Inferior parietal cortex (tissue), 1 donor: ENCODE measurements around the gene COPZ1.
"Not testable (repeated sequence)": the region's sequence is repeated elsewhere in the genome, so short reads cannot be mapped to it uniquely, and the experiment has no call there.

Experiments
- DNase-seq: peaks from one replicate; pipeline ENCODE4 v3.0.0-alpha.2; 2016; ENCODE audit errors: extremely low spot score

The COPZ1 gene, protein sequence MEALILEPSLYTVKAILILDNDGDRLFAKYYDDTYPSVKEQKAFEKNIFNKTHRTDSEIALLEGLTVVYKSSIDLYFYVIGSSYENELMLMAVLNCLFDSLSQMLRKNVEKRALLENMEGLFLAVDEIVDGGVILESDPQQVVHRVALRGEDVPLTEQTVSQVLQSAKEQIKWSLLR

DNA sequence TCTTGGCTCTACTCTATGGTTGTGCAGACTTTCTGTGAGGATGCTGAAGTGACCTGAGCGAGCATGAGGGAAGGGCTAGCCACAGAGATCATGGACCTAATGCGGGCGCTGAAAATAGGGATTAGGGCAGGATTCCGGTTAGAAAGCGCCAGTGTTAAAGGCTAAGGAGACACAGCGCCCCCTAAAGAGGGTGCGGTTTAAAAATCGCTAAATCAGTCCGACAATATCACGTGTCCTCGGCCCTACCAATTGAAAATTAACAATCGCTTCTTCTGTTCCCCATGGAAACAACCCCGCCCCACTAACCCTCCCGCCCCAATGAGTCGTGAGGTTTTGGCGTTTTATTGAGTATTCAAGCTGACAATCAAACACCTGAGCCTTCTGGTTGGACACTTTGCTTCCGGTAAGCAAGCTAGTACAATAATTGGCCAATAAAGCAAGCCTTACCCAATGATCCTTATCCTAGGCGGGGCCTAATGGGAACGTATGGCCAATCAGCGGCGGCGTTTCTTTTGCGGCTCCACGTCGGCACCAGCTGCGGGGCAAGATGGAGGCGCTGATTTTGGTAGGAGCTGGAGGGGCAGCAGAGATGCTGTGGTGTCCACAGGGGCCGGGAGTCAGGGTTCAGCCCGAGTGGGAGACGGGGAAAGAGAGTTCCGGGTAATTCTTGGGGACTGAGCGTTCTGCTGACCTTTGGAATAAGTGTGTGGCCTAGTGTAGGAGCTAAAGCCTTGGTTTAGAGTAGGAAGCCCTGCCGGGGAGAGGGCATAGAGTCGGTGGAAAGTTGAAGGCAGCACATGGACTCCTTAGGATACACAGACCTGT, at the start of gene COPZ1:
Gene COPZ1 (plus strand): TSS at position 515 of the 825 bp plus-strand sequence. CDS start 33 bp downstream, at position 548.
- peak; percentile 100 for DNase-seq

DNA sequence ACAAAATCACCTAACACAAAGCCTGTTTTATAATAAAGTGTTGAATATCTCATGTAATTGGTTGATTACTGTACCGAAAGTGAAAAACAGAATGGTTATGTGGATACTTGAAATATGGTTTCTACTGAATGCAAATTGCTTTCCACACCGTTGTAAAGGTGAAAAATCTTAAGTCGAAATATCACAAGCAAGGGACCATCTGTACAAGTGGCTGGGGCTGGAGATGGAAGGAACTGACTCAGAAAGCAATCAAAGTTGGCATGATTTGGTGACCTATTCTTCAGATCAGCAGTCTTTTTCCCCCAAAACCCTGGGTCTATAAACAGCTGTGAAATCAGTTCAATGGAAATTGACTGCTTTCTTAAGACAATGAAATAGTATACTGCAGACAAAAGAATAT, 48.6 kb upstream of the COPZ1 start:
- DNase-seq: no peak

DNA sequence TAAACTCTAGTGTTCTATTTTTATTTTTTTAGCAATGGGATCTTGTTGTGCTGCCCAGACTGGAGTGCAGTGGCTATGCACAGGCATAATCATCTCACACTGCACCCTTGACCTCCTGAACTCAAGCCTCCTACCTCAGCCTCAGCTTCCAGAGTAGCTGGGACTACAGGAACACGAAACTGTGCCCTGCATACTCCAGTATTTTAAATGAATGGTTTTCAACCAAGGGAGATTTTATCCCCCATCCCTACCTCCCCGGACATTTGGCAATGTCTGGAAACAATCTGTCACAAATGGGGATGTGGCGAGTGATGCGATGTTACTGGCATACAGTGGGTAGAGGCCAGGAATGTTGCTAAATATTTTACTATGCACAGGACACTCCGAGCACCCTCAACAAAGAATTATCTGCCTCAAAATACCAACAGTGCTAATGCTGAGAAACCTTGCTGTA, 47.1 kb upstream of the COPZ1 start:
- DNase-seq: no peak

DNA sequence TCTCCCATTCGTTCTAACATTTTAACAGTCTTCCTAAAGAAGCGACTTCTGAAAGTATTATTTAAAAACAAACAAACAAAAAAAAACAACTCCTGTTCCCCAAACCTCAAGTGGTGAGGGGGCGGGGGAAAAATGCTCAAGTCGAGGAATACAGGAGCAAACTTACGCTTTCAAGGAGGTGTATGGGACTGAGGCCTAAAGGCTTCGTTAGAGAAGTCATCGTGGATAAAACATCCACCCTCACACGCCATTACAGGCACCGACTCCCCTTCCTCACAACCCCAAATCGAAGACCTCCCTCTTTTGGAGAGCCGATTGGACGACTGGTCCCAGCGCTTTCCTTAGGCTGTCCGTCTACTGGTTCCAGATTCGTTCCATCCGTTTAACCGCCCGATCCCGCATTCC, 45.7 kb upstream of the COPZ1 start:
- DNase-seq: no peak

DNA sequence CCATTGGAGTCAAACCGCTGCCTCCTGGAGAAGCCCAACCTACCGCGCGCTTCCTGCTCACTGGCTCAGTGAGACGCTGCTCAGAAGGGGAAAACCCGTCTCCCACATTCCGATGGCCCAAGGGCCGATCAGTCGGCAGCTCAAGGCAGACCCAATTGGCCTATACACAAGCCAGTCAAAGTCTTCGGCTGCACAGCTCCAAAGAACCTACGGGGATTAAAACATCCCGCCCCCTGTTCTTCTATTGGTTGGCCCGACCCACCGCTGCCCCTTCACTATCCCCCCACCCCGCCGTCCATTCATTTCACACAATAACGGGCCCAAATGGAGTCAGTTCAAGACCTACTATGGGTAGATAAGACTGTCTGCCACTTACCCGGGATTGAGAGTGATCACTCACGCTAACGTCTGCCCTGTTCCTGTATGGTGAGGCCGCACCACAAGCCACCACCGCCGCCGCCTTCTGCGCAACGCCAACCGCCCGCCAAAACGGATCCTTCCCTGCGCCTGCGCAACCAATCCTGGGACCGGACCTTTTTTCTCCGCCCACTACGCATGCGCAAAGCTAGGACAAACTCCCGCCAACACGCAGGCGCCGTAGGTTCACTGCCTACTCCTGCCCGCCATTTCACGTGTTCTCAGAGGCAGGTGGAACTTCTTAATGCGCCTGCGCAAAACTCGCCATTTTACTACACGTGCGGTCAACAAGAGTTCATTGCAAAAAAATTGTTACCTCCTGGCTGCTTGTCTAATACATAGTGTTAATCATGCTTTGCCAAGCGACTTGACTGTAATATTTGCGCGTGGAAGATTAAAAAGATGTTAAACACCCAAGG, 45.1 kb upstream of the COPZ1 start, which contains the start of gene CBX5:
Gene CBX5 (minus strand): TSS at position 491 of the 836 bp plus-strand sequence. CDS start 22,472 bp downstream, outside the sequence.
- peak; percentile 99 for DNase-seq

DNA sequence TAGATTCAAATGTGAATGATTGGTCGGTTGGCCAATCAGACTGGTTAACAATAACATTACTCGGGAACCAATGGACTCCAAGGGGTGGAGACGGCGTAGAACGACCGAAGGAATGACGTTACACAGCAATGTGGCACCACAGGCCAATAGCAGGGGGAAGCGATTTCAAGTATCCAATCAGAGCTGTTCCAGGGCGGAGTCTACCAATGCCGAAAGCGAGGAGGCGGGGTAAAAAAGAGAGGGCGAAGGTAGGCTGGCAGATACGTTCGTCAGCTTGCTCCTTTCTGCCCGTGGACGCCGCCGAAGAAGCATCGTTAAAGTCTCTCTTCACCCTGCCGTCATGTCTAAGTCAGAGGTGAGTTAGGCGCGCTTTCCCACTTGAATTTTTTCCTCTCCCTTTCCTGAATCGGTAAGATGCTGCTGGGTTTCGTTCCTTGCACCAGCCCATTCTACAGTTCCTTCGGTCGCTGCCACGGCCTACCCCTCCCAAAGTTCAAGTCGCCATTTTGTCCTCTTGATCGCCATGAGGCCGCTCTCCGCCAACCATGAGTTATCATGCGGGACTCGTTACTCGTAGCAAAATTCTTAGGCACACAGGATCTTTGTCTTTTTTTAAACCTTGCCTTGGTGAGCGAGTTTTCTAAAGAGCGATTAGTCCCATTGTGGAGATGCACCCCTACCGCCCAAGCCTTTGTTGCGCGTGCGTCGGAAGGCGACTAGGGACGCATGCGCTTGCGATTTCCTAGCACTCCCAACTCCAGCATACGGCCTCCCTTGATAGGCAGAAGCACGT, 44.3 kb upstream of the COPZ1 start, which contains the start of gene HNRNPA1:
Gene HNRNPA1 (plus strand): TSS at position 259 of the 793 bp plus-strand sequence. CDS start 82 bp downstream, at position 341.
- DNase-seq: peak; percentile 100

DNA sequence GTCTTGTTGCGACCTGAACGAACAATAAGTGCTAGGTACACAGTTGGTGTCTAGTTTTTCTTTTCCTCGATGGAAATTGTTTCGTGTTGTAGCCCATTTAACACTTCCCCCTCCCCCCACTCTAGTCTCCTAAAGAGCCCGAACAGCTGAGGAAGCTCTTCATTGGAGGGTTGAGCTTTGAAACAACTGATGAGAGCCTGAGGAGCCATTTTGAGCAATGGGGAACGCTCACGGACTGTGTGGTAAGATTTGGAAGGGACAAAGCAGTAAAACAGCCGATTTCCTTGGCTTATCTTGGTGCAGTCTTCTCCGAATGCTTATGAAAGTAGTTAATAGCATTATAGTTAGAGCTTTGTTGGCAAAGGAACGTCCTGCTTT, 43.7 kb upstream of the COPZ1 start:
- DNase-seq: not testable (repeated sequence)

DNA sequence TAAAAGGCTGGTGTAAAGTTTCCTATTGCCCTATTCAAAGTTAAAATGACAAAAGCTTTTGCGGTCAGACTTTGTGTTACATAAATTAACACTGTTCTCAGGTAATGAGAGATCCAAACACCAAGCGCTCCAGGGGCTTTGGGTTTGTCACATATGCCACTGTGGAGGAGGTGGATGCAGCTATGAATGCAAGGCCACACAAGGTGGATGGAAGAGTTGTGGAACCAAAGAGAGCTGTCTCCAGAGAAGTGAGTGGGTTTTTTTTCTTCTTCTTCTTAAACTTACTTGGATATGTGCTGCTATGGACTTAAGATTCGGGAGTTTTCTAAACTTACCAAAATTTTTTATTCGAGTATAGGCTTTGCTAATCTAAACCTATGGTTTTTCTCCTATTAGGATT, 43.2 kb upstream of the COPZ1 start:
- not testable (repeated sequence) for DNase-seq

DNA sequence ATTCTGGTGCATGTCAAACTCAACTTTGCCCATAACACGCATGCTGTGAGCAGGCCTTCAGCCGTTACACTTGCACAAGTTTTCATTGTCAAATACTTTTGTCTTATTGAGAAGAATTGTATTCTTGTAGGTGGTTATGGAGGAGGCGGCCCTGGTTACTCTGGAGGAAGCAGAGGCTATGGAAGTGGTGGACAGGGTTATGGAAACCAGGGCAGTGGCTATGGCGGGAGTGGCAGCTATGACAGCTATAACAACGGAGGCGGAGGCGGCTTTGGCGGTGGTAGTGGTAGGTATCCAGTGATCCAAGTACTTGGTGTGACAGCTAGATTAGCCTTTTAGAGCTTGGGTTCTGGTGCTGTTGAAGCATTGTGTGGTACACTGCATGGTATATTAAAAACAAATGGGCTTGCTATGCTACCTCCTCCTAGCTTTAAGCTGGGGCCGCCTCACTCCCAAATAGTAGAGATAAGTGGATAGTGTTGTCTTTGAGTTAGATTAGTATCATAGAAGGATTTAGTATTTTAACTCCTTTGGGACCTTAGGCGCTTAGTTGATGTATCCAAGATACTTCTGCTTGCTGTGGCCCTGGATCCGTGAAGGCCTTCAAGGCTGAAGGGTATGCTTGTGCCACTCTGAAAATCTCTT, 41.9 kb upstream of the COPZ1 start:
- no peak for DNase-seq

DNA sequence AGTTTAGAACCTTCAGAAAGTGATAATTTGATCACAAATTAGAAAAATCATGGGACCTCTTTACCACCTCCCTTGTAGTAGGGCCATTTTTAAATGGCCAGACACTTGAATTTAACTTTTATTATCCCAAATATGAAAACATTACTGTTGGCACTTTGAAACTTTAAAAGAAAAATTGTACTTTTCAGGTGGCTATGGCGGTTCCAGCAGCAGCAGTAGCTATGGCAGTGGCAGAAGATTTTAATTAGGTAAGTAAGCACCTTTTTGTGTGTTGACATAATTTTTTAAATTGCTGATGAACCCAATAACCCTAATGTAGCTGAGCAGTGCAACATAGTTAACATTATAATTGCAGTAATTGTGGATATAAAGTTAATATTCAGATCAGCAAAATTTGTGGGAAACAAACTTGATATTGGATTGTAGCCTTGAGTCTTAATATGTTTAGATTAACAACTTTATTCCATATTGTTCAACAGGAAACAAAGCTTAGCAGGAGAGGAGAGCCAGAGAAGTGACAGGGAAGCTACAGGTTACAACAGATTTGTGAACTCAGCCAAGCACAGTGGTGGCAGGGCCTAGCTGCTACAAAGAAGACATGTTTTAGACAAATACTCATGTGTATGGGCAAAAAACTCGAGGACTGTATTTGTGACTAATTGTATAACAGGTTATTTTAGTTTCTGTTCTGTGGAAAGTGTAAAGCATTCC, 40.7 kb upstream of the COPZ1 start:
- not testable (repeated sequence) for DNase-seq

DNA sequence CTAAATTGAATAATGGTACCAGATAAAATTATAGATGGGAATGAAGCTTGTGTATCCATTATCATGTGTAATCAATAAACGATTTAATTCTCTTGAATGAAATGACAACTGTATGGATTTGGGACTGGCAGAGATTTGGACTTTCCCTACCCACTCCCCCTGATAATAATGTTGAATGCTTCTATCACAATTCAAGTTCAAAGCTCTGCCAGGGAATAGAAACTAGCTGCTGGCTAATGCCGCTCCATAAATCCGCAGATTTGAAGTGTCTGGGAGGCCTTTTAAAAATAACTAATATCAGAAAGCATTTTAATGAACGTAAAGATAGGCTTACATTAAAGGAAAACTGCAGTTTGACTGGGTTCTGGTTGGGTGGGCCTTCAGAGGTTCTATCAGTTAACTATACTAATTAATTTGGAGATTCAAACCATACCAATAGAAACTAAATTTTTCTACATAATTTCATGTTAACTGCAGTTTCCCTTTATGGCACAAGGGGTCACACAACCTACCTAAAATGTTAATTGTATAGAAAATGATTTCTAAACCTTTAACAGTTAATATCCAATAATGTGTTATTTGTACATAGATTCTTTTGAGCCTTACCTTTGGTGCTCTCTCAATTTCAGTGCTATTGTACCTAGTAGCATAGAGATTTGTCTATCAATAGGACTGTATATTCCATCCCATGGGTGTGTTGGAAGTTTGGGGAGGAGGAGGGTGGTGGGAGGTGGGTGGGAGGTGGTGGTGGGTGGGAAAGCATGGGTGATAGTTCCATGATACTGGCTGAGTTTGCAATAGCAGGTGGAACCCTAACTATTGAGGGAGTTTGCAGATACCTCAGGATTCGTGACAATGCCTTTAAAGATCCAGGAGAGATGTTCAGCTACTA, 39.5 kb upstream of the COPZ1 start:
- DNase-seq: no peak

DNA sequence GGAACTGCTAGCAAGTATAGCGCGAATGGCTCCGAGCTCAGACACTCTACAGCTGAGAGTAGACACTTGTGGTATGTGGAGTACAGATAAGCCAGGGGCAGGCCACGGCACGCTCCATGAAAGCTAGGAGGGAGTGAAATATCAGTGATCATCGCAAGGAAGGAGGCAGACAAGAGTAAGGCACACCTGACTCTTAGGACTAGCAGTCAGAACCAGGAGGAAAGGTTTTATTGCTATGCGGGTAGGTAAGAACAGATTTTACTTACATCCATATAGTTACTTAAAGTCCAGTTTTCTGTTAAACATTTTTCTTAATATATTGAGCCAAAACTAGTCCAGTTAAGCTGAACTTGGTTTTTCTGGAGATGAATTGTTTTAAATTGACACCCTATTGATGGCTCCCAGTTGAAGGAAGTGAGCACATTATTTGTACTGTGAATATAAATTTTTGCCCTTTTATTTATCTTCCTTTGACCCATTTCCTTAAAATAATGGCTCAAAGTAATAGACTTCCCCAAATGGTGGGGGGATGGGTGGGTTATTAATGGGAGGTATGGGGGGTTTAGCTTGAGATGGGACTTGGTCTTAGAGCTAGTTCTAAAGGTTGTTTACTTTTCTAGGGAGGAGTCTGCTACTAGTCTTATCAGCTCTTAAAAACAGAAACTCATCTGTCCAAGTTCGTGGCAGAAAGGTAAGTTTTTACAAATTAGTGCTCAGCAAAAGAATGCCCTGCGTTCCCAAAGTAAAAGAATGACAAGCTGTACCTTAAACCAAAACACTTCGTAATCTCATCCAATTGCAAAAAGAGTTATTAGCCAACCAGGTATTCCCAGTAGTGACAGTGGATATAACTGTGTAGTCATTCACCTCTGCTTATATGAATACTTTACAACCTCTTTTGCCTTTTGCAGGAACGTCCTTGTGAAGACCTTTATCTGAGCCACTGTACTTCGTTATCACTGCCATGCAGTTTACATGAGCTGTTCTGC, 38.6 kb upstream of the COPZ1 start:
- no peak for DNase-seq

DNA sequence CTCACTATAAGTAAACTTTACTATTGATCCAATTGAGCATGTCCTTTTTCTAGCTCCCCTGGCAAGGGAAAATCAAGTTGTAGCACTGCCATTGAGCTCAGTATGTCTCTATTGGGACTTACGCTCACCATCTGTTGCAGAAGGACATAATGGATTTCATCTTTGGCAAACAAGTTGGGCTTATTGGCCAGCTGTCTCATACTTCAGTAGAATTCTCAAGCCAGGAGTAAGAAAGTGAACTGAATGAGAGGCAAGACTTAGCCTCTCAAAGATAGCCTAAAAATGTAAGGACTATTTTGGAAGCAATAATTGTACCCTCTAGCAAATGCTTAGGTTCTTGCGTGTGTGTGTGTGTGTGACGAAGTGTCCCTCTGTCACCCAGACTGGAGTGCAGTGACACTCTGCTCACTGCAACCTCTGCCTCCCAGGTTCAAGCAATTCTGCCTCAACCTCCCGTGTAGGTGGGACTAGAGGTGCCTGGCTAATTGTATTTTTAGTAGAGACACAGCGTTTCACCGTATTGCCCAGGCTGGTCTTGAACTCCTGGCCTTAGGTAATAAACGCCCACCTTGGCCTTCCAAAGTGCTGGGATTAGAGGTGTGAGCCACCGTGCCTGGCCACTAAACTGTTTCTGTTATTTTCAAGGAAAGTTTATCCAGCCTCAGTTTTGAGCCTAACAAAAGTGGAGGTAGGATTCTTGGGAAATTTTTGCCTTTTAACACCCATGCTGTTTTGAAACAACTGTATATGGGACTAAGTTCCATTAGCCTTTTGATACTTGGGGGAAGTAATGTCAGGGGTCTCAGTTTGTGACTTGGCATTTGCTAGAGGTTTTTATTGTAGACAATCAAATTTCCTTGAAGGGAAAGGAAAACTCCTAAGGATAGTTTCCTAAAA, 37.4 kb upstream of the COPZ1 start:
- DNase-seq: no peak

DNA sequence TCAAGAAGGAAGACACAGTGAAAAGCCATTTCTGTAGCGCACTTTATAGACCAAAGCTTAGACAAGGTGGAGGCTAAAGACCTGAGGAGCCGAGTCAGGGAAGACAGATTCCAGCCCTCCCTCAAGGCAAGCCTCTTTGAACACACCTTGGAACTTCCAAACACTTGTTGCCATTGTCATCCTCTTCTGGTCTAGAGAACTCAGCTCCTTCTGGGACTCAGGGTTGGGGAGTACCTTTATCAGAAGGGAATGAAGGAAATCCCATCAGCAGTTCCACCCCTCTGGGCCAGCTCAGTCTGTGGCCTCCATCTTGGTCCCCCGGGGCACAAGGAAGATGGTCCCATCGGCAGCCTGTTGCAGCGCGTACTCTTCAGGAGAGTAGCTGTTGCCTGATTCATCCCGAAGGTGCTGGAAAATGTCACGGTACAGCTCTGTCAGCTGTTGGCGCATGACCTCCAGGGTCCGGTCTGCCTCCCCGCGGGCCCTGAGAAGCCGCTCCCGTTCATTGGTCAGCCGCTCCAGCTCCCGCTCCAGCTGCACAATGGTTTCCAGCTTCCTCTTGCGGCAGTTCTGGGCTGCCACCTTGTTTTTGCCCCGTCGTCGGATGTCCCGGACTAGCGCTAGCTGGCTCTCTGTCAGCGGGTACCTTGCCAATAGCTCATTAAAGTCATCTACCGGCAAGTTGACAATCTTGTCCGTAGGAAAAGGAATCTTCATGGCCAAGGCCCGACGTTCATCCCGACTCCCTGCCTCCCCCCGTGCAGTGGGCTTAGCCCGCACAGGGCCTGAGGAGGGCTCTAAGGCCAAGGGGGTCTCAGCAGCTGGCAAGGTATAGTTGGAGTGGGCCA, 32.6 kb upstream of the COPZ1 start:
- no peak for DNase-seq

DNA sequence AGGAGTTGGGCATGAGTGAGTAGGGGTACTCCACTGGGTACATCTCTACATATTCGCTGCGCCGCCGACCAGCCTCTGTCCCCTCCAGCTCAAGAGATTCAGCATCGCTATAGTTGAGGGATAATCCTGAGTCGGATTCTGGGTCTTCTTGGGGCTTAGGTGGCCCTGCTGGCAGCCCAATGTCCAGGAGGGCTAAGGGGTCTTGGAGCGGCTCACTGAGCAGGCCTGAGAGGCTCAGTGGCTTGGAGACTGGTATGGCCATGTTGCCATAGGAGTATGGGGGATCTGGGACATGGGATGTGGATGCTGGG, 32.0 kb upstream of the COPZ1 start:
- no peak for DNase-seq
